Activated CD4-positive, alpha-beta T cell treated with anti-CD3 and anti-CD28 coated beads for 36 hours (primary cell): ENCODE data around the gene MTMR1. TPM values are rescaled to one million over a fixed set of nuclear protein-coding genes. Genes with fewer than 3 reads are reported as not detected.
A peak's percentile ranks its signal among the peaks of the same experiment; 100 is the strongest.

Source experiments
- ATAC-seq: fragments of 200-7000 bp; cut with Tn5 transposase; one replicate; pipeline ENCODE4 v1.10.0; 2021; ENCODE audit warnings: mild to moderate bottlenecking, moderate library complexity
- CTCF ChIA-PET: fragments of 350-600 bp; sonication (Branson Sonifier 250); formaldehyde crosslinking; loops from one replicate; lab custom pipeline; 2021; ENCODE audit warnings: antibody characterized with exemption; lab: Charles Lee
- POLR2A ChIA-PET: fragments of 350-600 bp; sonication (Branson Sonifier 250); formaldehyde crosslinking; loops from one replicate; lab custom pipeline; 2021; ENCODE audit warnings: antibody characterized with exemption, inconsistent platforms; lab: Charles Lee
- DNase-seq: peaks from one replicate; pipeline ENCODE4 v3.0.0-alpha.2; 2020
- H3K27ac Mint-ChIP-seq: one replicate; pipeline ENCODE4 v1.8.0; 2021; ENCODE audit warnings: mixed read lengths
- H3K27me3 Mint-ChIP-seq: one replicate; pipeline ENCODE4 v1.8.0; 2021; ENCODE audit warnings: mixed read lengths
- H3K36me3 Mint-ChIP-seq: one replicate; pipeline ENCODE4 v1.8.0; 2021; ENCODE audit warnings: low read depth, mixed read lengths
- H3K4me1 Mint-ChIP-seq: one replicate; pipeline ENCODE4 v1.8.0; 2021; ENCODE audit warnings: mixed read lengths
- H3K4me3 Mint-ChIP-seq: one replicate; pipeline ENCODE4 v1.8.0; 2021; ENCODE audit warnings: mild to moderate bottlenecking, moderate library complexity, mixed read lengths
- H3K9me3 Mint-ChIP-seq: one replicate; pipeline ENCODE4 v1.8.0; 2021; ENCODE audit warnings: low read depth, mixed read lengths
- intact Hi-C, 2 experiments: fragments of 100-400 bp; cut with DNase I in 1 of 2; cut with micrococcal nuclease in 1 of 2; formaldehyde crosslinking; loops; one replicate each; pipeline versions ENCODE4 v1.14.2 to v1.15.1; 2022 to 2024; cut with DNase I, micrococcal nuclease
- total RNA-seq, 2 experiments: library from RNA; stranded (reverse); gene quantifications; one replicate each; pipeline ENCODE4 v1.2.3, GENCODE V29; 2021

MTMR1 gene
- total RNA-seq, 2 experiments from 2014 or later = 41.9 to 42.0 TPM

DNA sequence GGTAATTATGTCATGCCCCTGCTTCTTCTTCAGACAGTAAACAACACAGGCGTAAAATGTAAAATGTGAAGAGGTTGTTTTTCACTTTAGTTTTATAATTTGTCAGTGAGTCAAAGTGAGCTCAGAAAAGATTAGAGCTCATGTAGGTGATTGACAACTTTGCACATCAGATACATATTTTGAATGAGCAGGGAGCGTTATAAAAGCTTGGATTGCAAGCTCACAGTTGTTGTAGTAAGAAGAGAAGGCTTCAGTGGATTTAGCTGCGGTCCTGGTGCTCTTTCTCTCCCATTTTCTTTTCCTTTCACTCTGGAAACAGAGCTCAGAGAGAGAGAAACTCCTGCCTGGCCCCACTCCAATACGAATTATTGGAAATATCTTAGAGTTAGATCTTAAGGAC, 26.4 kb downstream of the MTMR1 start:
- POLR2A ChIA-PET = no interaction called here

DNA sequence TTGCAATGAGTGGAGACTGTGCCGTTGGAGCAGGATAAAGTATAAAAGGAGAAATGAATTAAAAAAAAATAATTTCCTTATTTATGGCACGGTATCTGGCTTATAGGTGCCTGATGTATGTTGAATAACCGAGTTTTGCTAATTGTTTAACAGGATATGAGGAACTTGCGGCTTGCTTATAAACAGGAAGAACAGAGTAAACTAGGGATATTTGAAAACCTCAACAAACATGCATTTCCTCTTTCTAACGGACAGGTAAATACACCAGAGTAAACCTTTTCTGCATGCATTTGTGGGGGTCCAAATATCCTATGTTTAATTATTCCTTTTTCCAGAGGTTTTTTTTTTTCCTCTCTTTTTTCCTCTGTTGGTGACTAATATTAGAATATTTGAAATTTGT, 36.8 kb downstream of the MTMR1 start:
- intact Hi-C loops = no loop called here
- POLR2A ChIA-PET = no interaction called here
- no peak for ATAC-seq
- no peak overlapping the region for H3K27ac Mint-ChIP-seq
- DNase-seq = no peak
- peaks cover 37% of the 10 kb centered on the region for H3K36me3 Mint-ChIP-seq
- CTCF ChIA-PET = interaction anchor here (1.3 to 1.5 kb wide), 2 partner anchors 10 to 14 kb away, joined by 3 to 4 read pairs; no protein-coding TSS in a partner anchor
- H3K4me1 Mint-ChIP-seq = peaks cover 18% of the 10 kb centered on the region
- H3K9me3 Mint-ChIP-seq = no peaks in the 10 kb centered on the region
- H3K4me3 Mint-ChIP-seq = no peak overlapping the region
- H3K27me3 Mint-ChIP-seq = no peaks in the 10 kb centered on the region

More for the DNA sequence above, 26.4 kb downstream of the MTMR1 start:
- DNase-seq = no peak
- H3K4me1 Mint-ChIP-seq = peaks cover 17% of the 10 kb centered on the region
- H3K9me3 Mint-ChIP-seq = no peaks in the 10 kb centered on the region
- CTCF ChIA-PET = interaction anchor here (0.7 to 1.3 kb wide), 4 partner anchors 9 to 36 kb away, joined by 3 to 5 read pairs (median 4); no protein-coding TSS in a partner anchor
- H3K27me3 Mint-ChIP-seq = no peaks in the 10 kb centered on the region
- peaks cover 13% of the 10 kb centered on the region for H3K36me3 Mint-ChIP-seq
- H3K27ac Mint-ChIP-seq = peak overlapping the region; percentile 31
- no peak overlapping the region for H3K4me3 Mint-ChIP-seq
- ATAC-seq = no peak
- intact Hi-C loops = no loop called here

DNA sequence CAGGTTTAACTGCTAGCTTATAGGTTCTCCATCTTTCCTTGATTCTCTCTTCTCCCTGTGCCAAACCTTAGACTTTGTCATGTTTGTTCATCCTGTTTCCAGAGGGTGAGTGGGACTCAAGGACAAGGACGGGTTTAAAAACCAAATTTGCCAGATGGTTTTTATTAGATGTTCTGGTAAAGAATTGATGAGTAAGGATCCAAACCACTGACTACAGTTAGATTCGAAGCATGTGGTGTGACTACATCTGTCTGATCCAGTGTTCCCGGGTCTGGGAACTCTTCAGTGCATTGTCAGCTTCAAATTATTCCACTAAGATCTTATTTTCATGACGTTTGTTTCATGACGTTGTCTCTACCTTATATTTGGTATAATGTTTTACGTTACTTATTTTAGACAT, 37.5 kb downstream of the MTMR1 start:
- Mint-ChIP-seq H3K9me3 (no peaks in the 10 kb centered on the region), H3K4me1 (peaks cover 22% of the 10 kb centered on the region), H3K27me3 (no peaks in the 10 kb centered on the region), H3K4me3 (no peak overlapping the region), H3K36me3 (peaks cover 43% of the 10 kb centered on the region), H3K27ac (no peak overlapping the region)
- ChIA-PET CTCF (interaction anchor here (1.7 kb wide), 1 partner anchor 13 kb away, joined by 8 read pairs; no protein-coding TSS in a partner anchor), POLR2A (interaction anchor here (0.6 kb wide), 1 partner anchor 255 kb away, joined by 3 read pairs; no protein-coding TSS in a partner anchor)
- ATAC-seq (no peak), DNase-seq (no peak)
- intact Hi-C loops = loop anchor here in 1 of 2 experiments (1.0 kb wide), 1 partner anchor 26 kb away; no protein-coding TSS in a partner anchor

DNA sequence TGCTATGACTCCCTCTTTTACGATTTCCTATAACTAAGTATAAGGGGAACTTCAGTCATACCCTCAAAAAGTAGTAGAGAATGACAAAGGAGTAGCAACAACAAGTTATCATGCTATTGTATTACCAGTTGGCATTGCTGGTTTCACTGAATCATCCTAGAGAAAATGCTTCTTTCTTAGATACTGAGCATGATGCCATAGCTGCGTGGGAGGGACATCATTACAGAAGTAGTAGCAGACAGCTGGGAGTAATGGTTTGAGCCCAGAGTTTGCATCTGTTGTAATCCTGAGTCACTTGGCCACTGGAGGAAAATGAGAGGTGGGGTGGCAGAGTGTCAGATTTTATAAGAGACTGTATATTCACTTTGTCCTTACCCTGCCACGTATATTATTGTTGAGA, 38.6 kb downstream of the MTMR1 start:
- intact Hi-C loops = loop anchor here in 1 of 2 experiments (1.0 kb wide), 1 partner anchor 27 kb away; no protein-coding TSS in a partner anchor
- ATAC-seq (peak; percentile 95), DNase-seq (peak; percentile 81)
- ChIA-PET POLR2A (interaction anchor here (0.6 to 0.7 kb wide), 2 partner anchors 37 to 162 kb away, joined by 3 read pairs; no protein-coding TSS in a partner anchor), CTCF (interaction anchor here (1.7 kb wide), 1 partner anchor 14 kb away, joined by 8 read pairs; no protein-coding TSS in a partner anchor)
- Mint-ChIP-seq H3K9me3 (no peaks in the 10 kb centered on the region), H3K4me3 (no peak overlapping the region), H3K36me3 (peaks cover 49% of the 10 kb centered on the region), H3K27ac (peak overlapping the region; percentile 82), H3K4me1 (peaks cover 31% of the 10 kb centered on the region), H3K27me3 (no peaks in the 10 kb centered on the region)

DNA sequence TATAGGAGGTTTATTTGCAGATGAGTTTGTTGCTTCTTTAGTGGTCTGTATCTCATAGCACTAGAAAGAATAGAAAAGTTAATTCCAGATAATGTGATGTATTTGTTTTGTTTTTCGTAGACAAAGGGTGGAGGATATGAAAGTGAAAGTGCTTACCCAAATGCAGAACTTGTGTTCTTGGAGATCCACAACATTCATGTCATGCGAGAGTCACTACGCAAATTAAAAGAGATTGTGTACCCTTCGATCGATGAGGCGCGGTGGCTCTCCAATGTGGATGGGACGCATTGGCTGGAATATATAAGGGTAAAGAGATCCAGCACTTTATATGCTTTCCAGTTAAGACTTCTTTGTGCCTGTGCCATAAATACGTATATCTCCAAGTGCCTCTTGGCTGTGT, 43.3 kb downstream of the MTMR1 start:
- ChIA-PET POLR2A (no interaction called here), CTCF (no interaction called here)
- intact Hi-C loops = no loop called here
- ATAC-seq = no peak
- Mint-ChIP-seq H3K9me3 (no peaks in the 10 kb centered on the region), H3K36me3 (peaks cover 66% of the 10 kb centered on the region), H3K27me3 (no peaks in the 10 kb centered on the region), H3K4me3 (no peak overlapping the region), H3K27ac (peak overlapping the region; percentile 55), H3K4me1 (peaks cover 28% of the 10 kb centered on the region)
- DNase-seq = no peak

DNA sequence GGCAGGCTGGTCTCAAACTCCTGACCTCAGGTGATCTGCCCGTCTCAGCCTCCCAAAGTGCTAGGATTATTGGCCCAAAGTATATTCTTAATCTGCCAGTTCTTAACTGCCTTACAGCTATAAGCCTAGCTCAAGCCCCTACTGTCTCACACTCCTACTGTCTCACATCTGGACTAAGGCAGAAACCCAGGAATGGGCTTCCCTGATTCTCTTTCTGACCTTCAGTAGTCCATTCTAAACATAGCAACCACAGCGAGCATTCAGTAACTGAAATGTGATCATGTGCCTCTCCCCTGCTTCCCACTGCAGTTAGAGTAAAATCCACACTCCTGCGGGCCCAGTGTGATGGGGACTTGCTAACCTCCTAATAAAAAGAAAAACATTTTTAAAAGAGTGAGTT, 58.9 kb downstream of the MTMR1 start:
- POLR2A ChIA-PET = interaction anchor here (0.6 kb wide), 1 partner anchor 10 kb away, joined by 7 read pairs; no protein-coding TSS in a partner anchor
- no peaks in the 10 kb centered on the region for H3K4me1 Mint-ChIP-seq

DNA sequence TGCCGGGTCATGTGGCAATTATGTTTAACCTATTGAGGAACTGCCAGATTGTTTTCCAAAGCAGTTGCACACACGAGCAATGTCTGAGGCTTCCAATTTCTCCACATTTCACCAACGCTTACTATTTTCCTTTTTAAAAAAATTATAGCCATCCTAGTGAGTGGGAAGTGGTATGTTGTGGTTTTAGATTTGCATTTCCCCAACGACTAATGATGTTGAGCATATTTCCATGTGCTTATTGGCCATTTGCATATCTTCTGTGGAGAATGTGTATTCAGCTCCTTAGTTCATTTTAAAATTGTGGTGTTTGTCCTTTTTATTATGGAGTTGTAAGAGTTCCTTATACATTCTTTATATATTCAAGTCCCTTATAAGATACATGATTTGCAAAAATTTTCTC, 60.2 kb downstream of the MTMR1 start:
- H3K27me3 Mint-ChIP-seq = no peaks in the 10 kb centered on the region
- H3K9me3 Mint-ChIP-seq = no peaks in the 10 kb centered on the region
- POLR2A ChIA-PET = no interaction called here
- ATAC-seq (no peak), DNase-seq (no peak)
- intact Hi-C loops = no loop called here
- no peaks in the 10 kb centered on the region for H3K4me1 Mint-ChIP-seq
- no peak overlapping the region for H3K27ac Mint-ChIP-seq
- peaks cover 31% of the 10 kb centered on the region for H3K36me3 Mint-ChIP-seq
- H3K4me3 Mint-ChIP-seq = no peak overlapping the region
- CTCF ChIA-PET = interaction anchor here (0.8 to 1.5 kb wide), 2 partner anchors 13 to 19 kb away, joined by 4 to 5 read pairs; no protein-coding TSS in a partner anchor

More for the DNA sequence above, 58.9 kb downstream of the MTMR1 start:
- H3K36me3 Mint-ChIP-seq = peaks cover 27% of the 10 kb centered on the region
- DNase-seq = no peak
- ATAC-seq = no peak
- no peaks in the 10 kb centered on the region for H3K27me3 Mint-ChIP-seq
- H3K9me3 Mint-ChIP-seq = no peaks in the 10 kb centered on the region
- H3K27ac Mint-ChIP-seq = no peak overlapping the region
- no peak overlapping the region for H3K4me3 Mint-ChIP-seq
- intact Hi-C loops = no loop called here
- CTCF ChIA-PET = no interaction called here

DNA sequence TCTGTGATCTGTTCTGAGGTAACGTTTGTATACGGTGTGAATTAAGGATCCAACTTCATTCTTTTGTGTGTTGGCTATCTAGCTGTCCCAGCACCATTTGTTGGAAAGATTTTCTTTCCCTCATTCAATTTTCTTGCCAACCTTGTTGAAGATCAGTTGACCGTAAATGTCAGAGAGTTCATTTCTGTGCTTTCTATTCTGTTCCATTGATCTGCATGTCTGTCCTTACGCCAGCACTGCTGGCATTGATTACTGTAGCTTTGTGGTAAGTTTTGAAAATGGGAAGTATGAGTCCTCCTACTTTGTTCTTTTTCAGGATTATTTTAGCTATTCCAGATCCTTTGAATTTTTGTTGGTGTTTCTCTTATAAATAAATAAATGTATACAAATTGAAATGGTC, 60.8 kb downstream of the MTMR1 start:
- DNase-seq (no peak), ATAC-seq (no peak)
- no peaks in the 10 kb centered on the region for H3K27me3 Mint-ChIP-seq
- POLR2A ChIA-PET = no interaction called here
- no peak overlapping the region for H3K4me3 Mint-ChIP-seq
- H3K36me3 Mint-ChIP-seq = peaks cover 33% of the 10 kb centered on the region
- H3K9me3 Mint-ChIP-seq = no peaks in the 10 kb centered on the region
- CTCF ChIA-PET = interaction anchor here (0.6 to 1.5 kb wide), 3 partner anchors 13 to 549 kb away, joined by 4 to 5 read pairs (median 5); no protein-coding TSS in a partner anchor
- no peaks in the 10 kb centered on the region for H3K4me1 Mint-ChIP-seq
- no peak overlapping the region for H3K27ac Mint-ChIP-seq
- intact Hi-C loops = no loop called here

DNA sequence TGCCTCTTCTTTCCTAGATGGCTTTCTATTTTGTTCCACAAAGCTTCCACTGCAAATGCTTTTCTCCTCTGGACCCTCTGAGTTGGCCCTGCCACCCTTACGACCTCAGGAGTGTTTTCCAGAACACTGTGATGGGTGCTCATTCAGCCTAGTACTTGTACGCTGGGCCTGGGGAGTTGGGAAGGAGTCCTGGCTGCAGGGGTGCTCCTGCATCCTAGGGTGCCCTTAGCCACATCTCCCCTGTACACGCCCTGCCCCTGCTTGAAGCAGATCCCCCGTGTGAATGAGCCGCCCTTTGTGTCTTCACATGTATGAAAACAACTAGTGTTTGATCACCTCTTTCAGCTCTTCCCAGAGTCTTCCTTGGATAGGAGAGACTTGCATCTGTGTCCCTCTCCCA, 64.2 kb downstream of the MTMR1 start:
- Mint-ChIP-seq H3K4me1 (no peaks in the 10 kb centered on the region), H3K27me3 (no peaks in the 10 kb centered on the region), H3K9me3 (no peaks in the 10 kb centered on the region), H3K36me3 (peaks cover 27% of the 10 kb centered on the region), H3K27ac (peak overlapping the region; percentile 13), H3K4me3 (no peak overlapping the region)
- ChIA-PET CTCF (interaction anchor here (0.6 kb wide), 1 partner anchor 14 kb away, joined by 3 read pairs; no protein-coding TSS in a partner anchor), POLR2A (no interaction called here)
- ATAC-seq (no peak), DNase-seq (no peak)
- intact Hi-C loops = no loop called here

DNA sequence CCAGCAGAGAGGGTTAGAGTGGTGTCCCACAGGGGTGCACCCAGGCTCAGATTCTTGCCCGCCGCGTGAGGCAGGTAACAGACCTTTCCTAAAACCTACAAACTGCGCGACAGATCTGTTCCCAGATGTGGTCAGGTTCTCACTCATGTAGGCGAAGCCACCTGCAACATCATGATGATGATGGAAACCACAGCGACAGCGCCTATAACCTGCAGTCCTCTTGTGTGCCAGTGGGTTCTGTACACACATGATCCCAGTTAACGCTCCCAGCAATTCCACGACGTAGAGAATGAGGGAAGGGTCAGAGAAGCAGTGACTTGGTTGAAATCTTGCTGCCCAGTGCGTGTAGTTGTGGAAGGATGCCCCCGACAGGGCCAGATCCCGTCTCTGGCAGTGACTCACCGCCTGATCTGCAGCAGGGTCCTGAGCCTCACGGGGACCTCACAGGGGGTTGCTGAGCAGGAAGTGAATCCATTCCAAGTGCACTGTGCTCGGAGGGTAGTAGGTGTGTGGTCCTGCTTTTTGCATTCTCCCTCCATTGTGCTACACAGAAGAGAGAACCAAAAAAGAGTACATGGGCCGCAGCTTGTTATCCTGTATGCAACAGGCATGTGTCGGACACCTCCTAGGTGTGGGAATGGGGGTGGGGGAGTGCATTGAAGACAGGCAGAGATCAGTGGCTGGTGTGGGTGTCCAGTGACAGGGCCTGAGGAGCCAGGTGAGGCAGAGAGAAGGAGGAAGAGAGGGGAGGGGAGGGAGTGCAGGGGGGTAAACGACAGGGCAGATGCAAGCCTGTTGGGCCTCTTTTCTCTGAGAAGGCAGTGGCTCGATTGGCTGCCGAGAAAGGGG, 66.6 kb downstream of the MTMR1 start:
- Mint-ChIP-seq H3K4me1 (no peaks in the 10 kb centered on the region), H3K27ac (no peak overlapping the region), H3K9me3 (no peaks in the 10 kb centered on the region), H3K27me3 (no peaks in the 10 kb centered on the region), H3K4me3 (no peak overlapping the region), H3K36me3 (peaks cover 16% of the 10 kb centered on the region)
- intact Hi-C loops = no loop called here
- ATAC-seq = no peak
- CTCF ChIA-PET = no interaction called here
- POLR2A ChIA-PET = no interaction called here
- DNase-seq = no peak

DNA sequence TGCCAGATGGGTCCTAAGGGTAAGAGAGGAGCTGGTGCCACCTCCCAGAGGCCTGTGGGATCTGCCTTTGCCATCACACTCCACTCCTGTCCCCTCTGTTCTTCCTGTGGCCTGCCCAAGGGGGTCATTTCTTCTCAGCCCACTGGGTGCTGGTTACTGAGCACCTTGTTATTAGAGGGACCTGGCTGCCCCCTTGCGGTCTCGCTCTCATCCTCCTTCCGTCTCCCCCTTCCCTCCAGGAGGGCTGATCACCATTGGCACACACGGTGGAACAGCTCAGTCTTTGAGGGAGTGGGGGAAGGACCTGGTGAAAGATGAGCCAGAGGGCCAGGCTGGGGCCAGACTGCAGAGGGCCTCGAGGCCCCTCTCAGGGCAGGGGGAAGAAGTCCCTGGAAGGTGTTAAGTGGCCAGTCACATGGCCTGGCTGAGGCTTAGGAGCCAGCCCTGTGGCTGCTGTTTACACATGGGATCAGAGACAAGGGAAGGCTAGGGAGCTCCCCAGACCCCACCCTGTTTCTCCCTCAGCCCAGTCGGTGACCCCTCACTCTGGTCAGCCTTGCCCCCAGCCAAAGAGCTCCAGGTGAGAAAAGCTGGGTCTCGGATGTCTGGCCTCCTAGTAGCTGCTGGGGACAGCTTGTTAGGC, 68.1 kb downstream of the MTMR1 start:
- no peak overlapping the region for H3K27ac Mint-ChIP-seq
- ATAC-seq = no peak
- ChIA-PET POLR2A (interaction anchor here (0.6 kb wide), 1 partner anchor 26 kb away, joined by 3 read pairs; no protein-coding TSS in a partner anchor), CTCF (interaction anchor here (1.3 kb wide), 1 partner anchor 11 kb away, joined by 3 read pairs; no protein-coding TSS in a partner anchor)
- no peak overlapping the region for H3K4me3 Mint-ChIP-seq
- no peaks in the 10 kb centered on the region for H3K27me3 Mint-ChIP-seq
- no peak for DNase-seq
- H3K4me1 Mint-ChIP-seq = no peaks in the 10 kb centered on the region
- peaks cover 8% of the 10 kb centered on the region for H3K36me3 Mint-ChIP-seq
- H3K9me3 Mint-ChIP-seq = no peaks in the 10 kb centered on the region
- intact Hi-C loops = no loop called here
